NT2/D1 (cell line): ENCODE data around the gene PLEKHJ1.

ENCODE experiments used
- DNase-seq: peaks from one replicate; pipeline ENCODE4 v3.0.0-alpha.2; 2011; ENCODE audit warnings: low read depth, low spot score
- H3K27me3 ChIP-seq: 2 replicates; pipeline ENCODE4 v1.6.0; 2011; ENCODE audit warnings: mild to moderate bottlenecking; ENCODE audit not compliant: insufficient read length, insufficient read depth
- H3K36me3 ChIP-seq: 2 replicates; pipeline ENCODE4 v1.6.1; 2011; ENCODE audit warnings: mild to moderate bottlenecking, low read length, mixed read lengths; ENCODE audit not compliant: insufficient read depth, insufficient read length
- H3K4me1 ChIP-seq: 2 replicates; pipeline ENCODE4 v1.5.1; 2011; ENCODE audit not compliant: insufficient read depth, insufficient read length
- H3K4me3 ChIP-seq: 2 replicates; pipeline ENCODE4 v1.5.1; 2011; ENCODE audit warnings: low read depth; ENCODE audit not compliant: insufficient read length
- H3K9ac ChIP-seq: 2 replicates; pipeline ENCODE4 v1.6.0; 2011; ENCODE audit warnings: low read depth; ENCODE audit not compliant: insufficient read length
- H3K9me3 ChIP-seq: 2 replicates; pipeline ENCODE4 v1.5.1; 2011; ENCODE audit warnings: mild to moderate bottlenecking, low read length; ENCODE audit not compliant: insufficient read depth
- SUZ12 ChIP-seq: IDR thresholded peaks from 2 replicates; pipeline ENCODE4 v1.6.1; 2011; ENCODE audit not compliant: insufficient read length, insufficient read depth; ENCODE audit errors: extremely low read depth
- YY1 ChIP-seq: IDR thresholded peaks from 2 replicates; pipeline ENCODE4 v1.6.1; 2011; ENCODE audit not compliant: insufficient read length, insufficient read depth
- ZNF274 ChIP-seq: IDR thresholded peaks from 2 replicates; pipeline ENCODE4 v1.6.1; 2011; ENCODE audit warnings: mild to moderate bottlenecking, low read depth, low read length

PLEKHJ1 gene

GRCh38 chr19:2230033-2230531, 6.0 kb downstream of the PLEKHJ1 start:
- no peaks in the 10 kb centered on the region for H3K27me3 ChIP-seq
- no peak for DNase-seq
- H3K4me1 ChIP-seq, result peaks cover 23% of the 10 kb centered on the region
- no peak overlapping the region for H3K9ac ChIP-seq
- H3K9me3 ChIP-seq, result no peaks in the 10 kb centered on the region
- TF ChIP-seq ZNF274 (no peak), SUZ12 (no peak), YY1 (no peak)
- peaks cover 96% of the 10 kb centered on the region for H3K36me3 ChIP-seq
- no peak overlapping the region for H3K4me3 ChIP-seq

DNA sequence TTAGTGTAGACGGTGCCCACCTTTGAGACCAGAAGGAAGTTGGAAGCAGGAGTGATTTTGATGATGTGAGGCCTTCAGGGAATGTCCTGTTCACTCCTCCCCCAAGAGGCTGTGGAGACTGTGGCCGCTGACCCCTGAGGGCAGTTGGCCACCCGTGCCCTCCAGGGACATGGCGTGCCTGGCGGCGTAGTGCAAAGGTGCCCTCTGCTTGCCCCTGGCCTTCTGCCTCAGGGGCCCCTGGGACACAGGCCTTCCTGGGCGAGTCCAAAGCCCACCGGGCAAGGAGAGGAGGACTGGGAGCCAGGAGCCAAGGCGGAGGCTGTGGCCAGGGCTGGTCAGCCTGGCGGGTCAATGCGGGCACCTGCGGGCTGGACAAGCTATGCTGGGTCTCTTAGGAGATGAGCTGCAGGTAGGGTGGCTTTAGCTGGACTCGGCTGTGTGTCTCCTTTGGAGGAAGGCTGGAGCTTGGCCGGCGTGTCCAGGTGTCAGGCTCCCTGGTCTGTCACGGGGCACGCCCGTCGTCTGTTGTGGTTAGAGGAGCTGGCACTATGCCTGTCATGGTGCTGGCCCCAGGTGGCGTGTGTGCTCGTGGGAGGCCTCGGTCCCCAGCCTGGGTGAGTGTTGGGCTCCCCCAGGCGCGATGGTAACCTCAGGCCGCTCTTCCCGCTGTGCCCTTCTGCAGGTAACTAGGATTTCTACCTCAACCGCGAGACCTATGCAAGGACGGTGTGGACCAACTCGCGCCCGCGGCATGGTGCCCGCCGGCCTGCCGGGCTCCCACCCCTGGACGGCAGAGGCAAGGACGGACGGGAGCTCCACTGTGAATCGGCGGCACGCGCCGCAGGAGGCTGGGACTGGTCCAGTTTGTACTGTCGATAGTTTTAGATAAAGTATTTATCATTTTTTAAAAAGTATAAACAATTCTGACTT, 6.8 kb downstream of the PLEKHJ1 start:
- peaks cover 96% of the 10 kb centered on the region for H3K36me3 ChIP-seq
- no peak overlapping the region for H3K4me3 ChIP-seq
- no peaks in the 10 kb centered on the region for H3K9me3 ChIP-seq
- peaks cover 23% of the 10 kb centered on the region for H3K4me1 ChIP-seq
- no peak for DNase-seq
- no peak overlapping the region for H3K9ac ChIP-seq
- TF ChIP-seq YY1, result no peak
- TF ChIP-seq SUZ12, result no peak
- no peak for TF ChIP-seq ZNF274
- no peaks in the 10 kb centered on the region for H3K27me3 ChIP-seq

DNA sequence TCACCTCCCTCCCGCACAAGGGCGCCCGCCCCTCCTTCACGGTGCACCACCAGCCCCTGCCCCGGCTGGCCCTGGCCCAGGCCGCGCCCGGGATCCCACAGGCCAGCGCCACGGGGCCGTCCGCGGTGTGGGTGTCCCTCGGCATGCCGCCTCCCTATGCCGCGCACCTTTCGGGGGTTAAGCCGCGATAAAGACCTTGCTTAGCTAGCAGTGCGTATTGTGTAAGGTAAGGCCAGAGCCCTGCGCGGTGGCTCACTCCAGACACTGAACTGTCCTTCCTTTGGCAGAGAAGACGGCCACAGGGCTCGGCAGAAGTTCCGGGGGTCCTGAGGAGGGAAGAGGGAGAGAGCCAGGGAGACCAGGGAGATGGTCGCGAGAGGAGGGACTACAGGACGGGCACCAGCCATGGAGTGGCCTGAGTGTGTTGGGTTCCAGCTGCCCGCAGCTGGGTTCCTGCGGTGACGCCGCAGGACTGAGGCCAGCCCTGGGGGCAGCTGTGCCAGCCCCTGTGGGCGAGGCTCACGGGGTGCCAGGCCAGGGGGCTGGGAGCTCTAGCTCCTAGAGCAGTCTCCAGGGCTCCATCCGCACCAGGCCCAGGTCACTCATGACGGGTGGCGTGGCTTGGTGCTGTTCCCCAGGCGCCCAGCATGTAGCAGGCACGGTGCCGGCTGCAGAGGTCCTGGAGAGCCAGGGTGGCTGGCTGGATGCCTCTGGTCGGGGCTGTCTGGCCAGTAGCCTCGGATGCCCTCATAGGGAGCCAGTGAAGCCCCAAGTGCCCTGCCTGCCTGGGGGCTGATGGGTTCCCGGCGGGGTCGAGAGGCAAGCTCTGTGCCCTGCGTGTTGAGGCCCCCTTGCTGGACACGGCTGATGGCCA, 7.7 kb downstream of the PLEKHJ1 start:
- no peak for TF ChIP-seq ZNF274
- no peak for TF ChIP-seq SUZ12
- no peak for TF ChIP-seq YY1
- no peak overlapping the region for H3K9ac ChIP-seq
- no peak for DNase-seq
- H3K9me3 ChIP-seq, result no peaks in the 10 kb centered on the region
- no peaks in the 10 kb centered on the region for H3K27me3 ChIP-seq
- H3K36me3 ChIP-seq, result peaks cover 96% of the 10 kb centered on the region
- no peak overlapping the region for H3K4me3 ChIP-seq
- peaks cover 14% of the 10 kb centered on the region for H3K4me1 ChIP-seq

- Histone ChIP-seq H3K4me1 (peaks cover 8% of the 10 kb centered on the region), H3K9me3 (no peaks in the 10 kb centered on the region), H3K4me3 (no peak overlapping the region), H3K27me3 (no peaks in the 10 kb centered on the region), H3K36me3 (peaks cover 94% of the 10 kb centered on the region), H3K9ac (no peak overlapping the region)
- no peak for DNase-seq
- TF ChIP-seq ZNF274 (no peak), YY1 (no peak), SUZ12 (no peak)
Measured at GRCh38 chr19:2227415-2228156, 8.5 kb downstream of the PLEKHJ1 start.

DNA sequence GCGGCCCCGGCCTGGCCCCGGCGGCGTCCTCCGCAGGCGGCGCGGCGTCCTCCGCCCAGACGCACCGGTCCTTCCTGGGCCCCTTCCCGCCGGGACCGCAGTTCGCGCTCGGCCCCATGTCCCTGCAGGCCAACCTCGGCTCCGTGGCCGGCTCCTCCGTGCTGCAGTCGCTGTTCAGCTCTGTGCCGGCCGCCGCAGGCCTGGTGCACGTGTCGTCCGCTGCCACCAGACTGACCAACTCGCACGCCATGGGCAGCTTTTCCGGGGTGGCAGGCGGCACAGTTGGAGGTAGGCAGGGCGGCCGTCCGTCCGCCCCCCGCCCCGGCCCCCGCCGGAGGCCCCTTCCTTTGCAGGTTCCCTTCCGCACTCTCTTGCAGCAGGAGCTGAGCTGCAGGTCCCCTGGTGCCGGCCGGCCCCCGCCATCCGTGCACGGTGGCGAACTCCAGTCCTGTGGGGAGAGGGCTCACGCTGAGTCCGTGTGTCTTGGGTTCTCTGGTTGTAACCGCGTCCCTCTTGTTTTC, 9.2 kb downstream of the PLEKHJ1 start:
- H3K9ac ChIP-seq, result no peak overlapping the region
- H3K4me1 ChIP-seq, result peaks cover 8% of the 10 kb centered on the region
- no peak for DNase-seq
- no peaks in the 10 kb centered on the region for H3K27me3 ChIP-seq
- peaks cover 93% of the 10 kb centered on the region for H3K36me3 ChIP-seq
- TF ChIP-seq ZNF274 (no peak), SUZ12 (no peak)
- H3K4me3 ChIP-seq, result no peak overlapping the region
- no peaks in the 10 kb centered on the region for H3K9me3 ChIP-seq

GRCh38 chr19:2226051-2226839, 9.9 kb downstream of the PLEKHJ1 start:
- Histone ChIP-seq H3K27me3 (no peaks in the 10 kb centered on the region), H3K4me1 (peaks cover 8% of the 10 kb centered on the region), H3K4me3 (no peak overlapping the region), H3K9me3 (no peaks in the 10 kb centered on the region), H3K36me3 (peaks cover 93% of the 10 kb centered on the region), H3K9ac (no peak overlapping the region)
- DNase-seq, result no peak
- TF ChIP-seq SUZ12, result no peak
- no peak for TF ChIP-seq YY1
